K562 (cell line): ENCODE results near the gene CDC6.

Experiments used
- ELF1 ChIP-seq: fragments of 200-800 bp; sonication (Bioruptor generic); IDR thresholded peaks from 2 replicates; pipeline ENCODE4 v1.6.1; 2016; ENCODE audit warnings: missing genetic modification characterization, missing compliant biosample characterization
- TF ChIP-seq, protein P1 (sequence below), 3 experiments: IDR thresholded peaks in 2 of 3; conservative IDR thresholded peaks in 1 of 3; 2 replicates each; pipeline ENCODE4 v1.5.1; 2011 to 2012; ENCODE audit warnings: low read length in 3 of 3, mild to moderate bottlenecking in 3 of 3, control low read depth in 2 of 3, improper control_type of control experiment in 1 of 3, inconsistent platforms in 1 of 3, low read depth in 1 of 3, mixed read lengths in 1 of 3, moderate library complexity in 1 of 3; ENCODE audit not compliant: insufficient read depth in 2 of 3
- TF ChIP-seq, protein P2 (sequence below): sonication (generic); formaldehyde crosslinking; IDR thresholded peaks from 2 replicates; pipeline ENCODE4 v1.9.0; 2022; ENCODE audit warnings: mild to moderate bottlenecking, missing genetic modification reagents

DNA sequence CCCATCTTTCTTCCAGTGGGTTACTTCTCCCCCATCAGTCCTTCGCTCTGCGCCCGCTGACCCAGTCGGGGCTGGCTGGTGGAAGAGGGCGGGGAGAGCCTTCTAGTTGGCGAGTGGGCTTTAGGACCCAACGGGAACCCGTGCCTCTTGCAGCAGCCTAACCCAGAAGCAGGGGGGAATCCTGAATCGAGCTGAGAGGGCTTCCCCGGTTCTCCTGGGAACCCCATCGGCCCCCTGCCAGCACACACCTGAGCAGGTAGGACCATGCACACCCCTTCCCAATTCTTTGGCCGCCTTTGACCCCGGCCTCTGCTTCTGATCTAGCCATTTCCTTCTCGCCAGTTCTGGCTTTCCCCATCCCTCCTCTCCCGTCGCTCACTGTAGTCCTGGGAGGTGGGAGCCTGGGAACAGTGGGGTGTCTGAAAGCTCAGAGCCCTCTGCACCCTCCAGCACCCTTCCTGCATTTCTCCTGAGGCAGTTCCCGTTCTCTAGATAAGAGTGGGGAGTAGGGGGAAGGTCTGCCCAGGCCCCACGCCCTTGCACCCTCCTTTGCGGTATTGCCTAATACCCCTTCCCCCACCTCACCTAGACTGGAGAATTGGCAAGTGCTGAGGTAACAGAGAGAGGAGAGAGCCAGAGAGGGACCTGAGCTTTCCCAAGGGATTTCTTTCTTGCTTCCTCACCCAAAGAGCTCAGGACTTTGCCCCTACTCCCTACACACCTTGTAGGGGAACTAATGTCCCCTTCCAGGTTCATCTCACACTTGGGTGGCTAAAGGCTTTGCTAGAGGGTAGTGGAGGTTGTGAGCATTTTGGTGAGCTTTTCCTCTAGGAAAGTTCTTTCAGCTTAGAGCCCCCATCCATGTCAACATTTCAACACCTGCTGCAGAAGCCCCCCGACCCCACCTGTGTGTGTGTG, 21.6 kb downstream of the CDC6 start, which contains the start of gene RARA:
- TF ChIP-seq, protein P1, sequence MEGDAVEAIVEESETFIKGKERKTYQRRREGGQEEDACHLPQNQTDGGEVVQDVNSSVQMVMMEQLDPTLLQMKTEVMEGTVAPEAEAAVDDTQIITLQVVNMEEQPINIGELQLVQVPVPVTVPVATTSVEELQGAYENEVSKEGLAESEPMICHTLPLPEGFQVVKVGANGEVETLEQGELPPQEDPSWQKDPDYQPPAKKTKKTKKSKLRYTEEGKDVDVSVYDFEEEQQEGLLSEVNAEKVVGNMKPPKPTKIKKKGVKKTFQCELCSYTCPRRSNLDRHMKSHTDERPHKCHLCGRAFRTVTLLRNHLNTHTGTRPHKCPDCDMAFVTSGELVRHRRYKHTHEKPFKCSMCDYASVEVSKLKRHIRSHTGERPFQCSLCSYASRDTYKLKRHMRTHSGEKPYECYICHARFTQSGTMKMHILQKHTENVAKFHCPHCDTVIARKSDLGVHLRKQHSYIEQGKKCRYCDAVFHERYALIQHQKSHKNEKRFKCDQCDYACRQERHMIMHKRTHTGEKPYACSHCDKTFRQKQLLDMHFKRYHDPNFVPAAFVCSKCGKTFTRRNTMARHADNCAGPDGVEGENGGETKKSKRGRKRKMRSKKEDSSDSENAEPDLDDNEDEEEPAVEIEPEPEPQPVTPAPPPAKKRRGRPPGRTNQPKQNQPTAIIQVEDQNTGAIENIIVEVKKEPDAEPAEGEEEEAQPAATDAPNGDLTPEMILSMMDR (IDR thresholded peaks at IDR 0.05 in 2 of 3, conservative IDR thresholded peaks at IDR 0.05 in 1 of 3; ENCODE audit: insufficient read depth in 2 of 3, low read depth in 1 of 3, low read length in 3 of 3): no peak
- TF ChIP-seq ELF1 (tag): no peak
- TF ChIP-seq, protein P2, sequence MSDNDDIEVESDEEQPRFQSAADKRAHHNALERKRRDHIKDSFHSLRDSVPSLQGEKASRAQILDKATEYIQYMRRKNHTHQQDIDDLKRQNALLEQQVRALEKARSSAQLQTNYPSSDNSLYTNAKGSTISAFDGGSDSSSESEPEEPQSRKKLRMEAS (CRISPR knock-in tag): no peak
